Subcutaneous preadipocyte (primary cell): ENCODE measurements around the gene OLFM2. TPM values are rescaled to one million over a fixed set of nuclear protein-coding genes. Genes with fewer than 3 reads are reported as not detected.

ENCODE experiments used
- small RNA-seq: library from RNA; depleted of rRNA; stranded (forward); fragments of <200 nt; gene quantifications from one replicate; pipeline ENCODE3, GENCODE V24; 2012
- total RNA-seq: library from RNA; depleted of rRNA; stranded (reverse); fragments of >200 nt; gene quantifications from 2 replicates; pipeline ENCODE4 v1.2.3, GENCODE V29; 2012

OLFM2 gene
- 0.59 and 5.1 TPM in 2 replicates for total RNA-seq

DNA sequence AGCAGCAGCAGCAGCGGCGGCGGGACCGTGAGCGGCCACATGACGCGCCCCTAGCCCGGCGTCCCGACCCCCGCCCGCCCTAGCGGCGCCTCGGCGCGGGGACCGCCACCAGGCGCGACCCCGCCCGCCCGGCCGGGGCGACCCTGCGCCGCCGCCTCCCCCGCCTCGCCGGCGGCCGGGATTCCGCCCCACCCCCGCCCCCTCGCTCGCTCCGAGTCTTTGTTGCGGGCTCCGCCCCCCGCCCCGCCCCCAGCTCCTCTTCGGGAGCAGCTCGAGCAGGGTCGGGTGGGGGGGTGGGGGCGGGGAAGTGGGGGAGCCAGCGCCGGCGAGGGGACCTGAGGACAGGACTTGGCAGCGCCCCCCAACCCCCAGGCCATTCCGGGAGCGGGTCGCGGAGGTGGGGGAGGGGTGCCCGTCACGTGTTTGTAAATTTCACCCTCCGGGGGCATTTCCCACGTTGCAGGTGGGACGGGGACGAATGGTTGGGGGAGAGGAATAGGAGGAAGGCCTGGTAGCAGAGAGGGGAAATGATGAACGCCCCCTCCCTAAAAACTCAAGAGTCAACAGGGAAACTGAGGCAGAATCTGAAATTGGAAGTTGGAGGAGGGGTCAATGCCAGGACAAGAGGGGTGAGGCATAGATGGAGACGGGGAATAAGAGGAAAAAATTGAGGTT is at the start of gene OLFM2:
Gene OLFM2, minus strand, starts transcription at position 190 of the 675 bp plus-strand sequence. Its CDS starts 149 bp downstream, at position 41.

DNA sequence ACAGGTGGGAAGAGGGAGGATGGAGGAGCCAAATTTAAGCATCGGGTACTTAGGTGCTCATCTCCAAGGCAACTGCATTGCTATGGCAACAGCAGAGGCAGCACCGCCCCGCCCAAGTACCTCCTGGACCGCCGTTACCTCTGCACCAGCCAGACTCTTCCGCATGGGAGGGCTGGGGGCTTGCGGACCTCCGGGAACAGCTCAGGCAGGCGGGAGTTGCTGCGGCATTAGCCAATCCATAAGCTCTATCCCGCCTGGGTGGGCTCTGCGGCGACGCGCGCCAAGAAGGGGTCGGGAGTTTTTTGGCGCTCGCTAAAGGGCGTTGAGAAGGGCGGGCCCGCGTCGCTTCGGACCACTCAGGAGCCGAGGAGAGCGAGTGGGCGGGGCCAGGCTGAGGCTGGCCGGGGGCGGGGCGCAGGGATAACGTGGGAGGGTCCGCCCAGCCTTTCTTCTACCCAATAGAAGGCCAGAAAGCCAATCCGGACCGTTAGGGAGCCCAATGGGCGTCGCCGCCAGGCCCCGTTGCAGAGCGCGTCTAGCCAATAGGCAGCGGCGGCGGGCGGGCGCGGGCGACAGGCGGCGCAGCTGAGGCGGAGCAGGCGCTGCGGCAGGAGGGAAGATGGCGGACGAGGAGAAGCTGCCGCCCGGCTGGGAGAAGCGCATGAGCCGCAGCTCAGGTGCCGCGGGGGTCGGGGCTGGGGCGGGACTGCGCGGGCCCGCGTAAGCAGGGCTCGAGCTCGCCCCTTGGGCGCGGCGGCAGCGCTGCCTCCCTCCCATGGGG is 101.4 kb downstream of the OLFM2 start, which contains the start of gene PIN1:
Gene PIN1, plus strand, starts transcription at position 593 of the 781 bp plus-strand sequence. Its CDS starts 27 bp downstream, at position 620.

DNA sequence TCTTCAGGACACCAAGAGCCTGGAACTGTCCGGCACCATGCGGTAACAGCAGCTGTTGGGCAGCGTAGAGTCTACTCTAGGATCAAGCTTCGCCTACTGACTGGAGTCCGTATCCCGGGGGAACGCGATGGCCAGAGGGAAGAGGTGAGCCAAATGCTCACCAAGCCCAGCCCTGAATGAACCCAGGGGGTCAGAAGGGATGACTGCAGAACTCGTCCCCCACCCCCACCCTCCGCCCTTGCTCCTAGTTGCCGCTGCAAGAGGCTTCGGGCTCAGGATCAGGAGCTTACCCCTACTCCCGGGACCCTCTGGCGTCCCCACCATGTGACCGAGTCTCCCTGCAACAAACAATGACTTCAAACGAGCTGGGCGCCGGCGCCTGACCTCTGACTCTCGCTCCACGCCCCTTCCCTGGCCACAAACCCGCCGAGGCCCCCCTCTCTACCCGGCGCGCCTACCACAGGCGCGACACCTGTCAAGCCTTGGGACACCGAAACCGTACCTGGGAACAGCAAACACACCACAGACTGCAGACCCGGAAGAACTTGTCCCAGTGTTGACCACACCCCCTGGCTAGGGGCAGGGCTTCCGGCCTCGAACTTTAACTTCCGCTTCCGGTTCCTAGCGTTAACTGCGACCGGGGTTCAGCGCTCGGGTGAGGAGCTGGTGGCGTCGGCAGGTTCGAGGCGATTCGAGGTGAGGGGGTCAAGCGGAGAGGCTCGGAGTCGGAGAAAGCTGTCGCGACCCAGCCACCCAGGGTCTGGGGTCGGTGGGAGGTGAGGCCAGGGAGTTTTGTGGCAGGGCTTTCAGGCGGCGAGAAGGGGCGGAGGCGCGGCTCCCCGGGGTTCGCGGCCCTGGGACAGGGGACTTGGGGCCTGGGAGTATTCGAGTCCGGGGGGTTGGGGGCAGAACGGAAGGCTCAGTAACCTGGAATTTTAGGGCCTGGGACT is 108.8 kb downstream of the OLFM2 start, which contains the start of gene UBL5:
Gene UBL5, plus strand, starts transcription at position 630 of the 950 bp plus-strand sequence. CDS start 420 bp downstream, outside the sequence.

DNA sequence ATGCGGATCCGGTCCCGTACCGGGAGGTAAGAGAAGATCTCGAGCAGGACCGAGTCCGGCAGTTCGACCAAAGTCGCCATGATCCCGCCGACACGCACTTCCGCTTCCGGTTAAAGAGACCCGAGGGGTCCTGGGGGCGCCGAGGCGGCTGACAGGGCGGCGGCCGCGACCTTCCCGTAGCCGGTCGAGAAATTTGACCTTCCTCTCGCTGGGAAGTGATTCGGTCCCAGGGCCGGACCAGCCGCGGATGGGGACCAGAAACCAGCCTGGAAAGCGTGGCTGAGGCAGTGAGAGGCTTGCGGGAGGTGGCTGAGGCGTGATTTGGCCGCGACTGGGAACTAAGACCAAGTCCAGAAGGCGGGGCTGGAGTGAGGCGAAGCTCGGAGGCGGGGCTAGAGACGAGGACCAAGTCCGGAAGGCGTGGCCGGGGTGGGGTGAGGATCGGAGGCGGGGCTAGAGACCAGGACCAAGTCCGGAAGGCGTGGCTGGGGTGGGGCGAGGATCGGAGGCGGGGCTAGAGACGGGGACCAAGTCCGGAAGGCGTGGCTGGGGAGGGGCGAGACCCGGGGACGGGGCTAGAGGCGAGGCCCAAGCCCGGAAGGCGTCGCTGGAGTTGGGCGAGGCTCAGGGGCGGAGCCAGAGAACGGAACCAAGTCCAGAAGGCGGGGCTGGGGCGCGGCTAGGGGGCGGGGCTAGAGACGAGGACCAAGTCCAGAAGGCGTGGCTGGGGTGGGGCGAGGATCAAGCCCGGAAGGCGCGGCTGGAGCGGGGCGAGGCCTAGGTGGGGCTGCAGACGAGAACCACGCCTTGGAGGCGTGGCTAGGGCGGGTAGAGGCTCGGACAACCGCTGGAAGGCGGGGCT is 117.3 kb downstream of the OLFM2 start, which contains the start of gene FBXL12:
Gene FBXL12, minus strand, starts transcription at position 346 of the 862 bp plus-strand sequence. Its CDS starts 266 bp downstream, at position 80.

Small RNA genes lying within 50 kb of the gene (small RNA-seq; reads per million reads assigned to genes)
- 1.4 reads per million, percentile 71 among the genes with 10 or more reads in this experiment for gene RF00156

Other genes with a start within 250 kb of the OLFM2 start
- gene ZNF846, start 167.8 kb downstream of the OLFM2 start, total RNA-seq, result 5.5 and 9.6 TPM in 2 replicates
- gene FBXL12, start 117.4 kb downstream of the OLFM2 start, total RNA-seq, result 19.2 and 19.8 TPM in 2 replicates
- 123 and 193 TPM in 2 replicates for gene UBL5, start 108.6 kb downstream of the OLFM2 start, total RNA-seq
- gene PIN1, start 101.2 kb downstream of the OLFM2 start, total RNA-seq, result 73.9 and 81.9 TPM in 2 replicates
- gene COL5A3, start 74.0 kb upstream of the OLFM2 start, total RNA-seq, result 11.1 and 18.7 TPM in 2 replicates
- 0.39 TPM in 1 of 2 replicates, not detected in the other for gene RDH8, start 77.0 kb upstream of the OLFM2 start, total RNA-seq
- gene SHFL, start 149.8 kb upstream of the OLFM2 start, total RNA-seq, result 13.1 and 16.2 TPM in 2 replicates
- gene ANGPTL6, start 166.2 kb upstream of the OLFM2 start, total RNA-seq, result 0.37 TPM in 1 of 2 replicates, not detected in the other
- 35.6 and 45.5 TPM in 2 replicates for gene PPAN, start 169.8 kb upstream of the OLFM2 start, total RNA-seq
- 2.9 and 3.5 TPM in 2 replicates for gene P2RY11, start 175.2 kb upstream of the OLFM2 start, total RNA-seq
- gene EIF3G, start 183.4 kb upstream of the OLFM2 start, total RNA-seq, result 237 and 313 TPM in 2 replicates